Vagina (tissue), 2 donors: Measurements from ENCODE around the gene PIN1.

Experiments used
- POLR2A ChIP-seq, 2 donors: fragments of 450-650 bp; IDR thresholded peaks; one replicate each; pipeline ENCODE4 v1.6.1; 2017; ENCODE audit warnings: antibody characterized with exemption in 2 of 2, mild to moderate bottlenecking in 2 of 2, moderate library complexity in 2 of 2
- TF ChIP-seq, protein P1 (sequence below), 3 experiments: fragments of 450-650 bp in 2 of 3; fragments of 200-600 bp in 1 of 3; sonication (generic) in 1 of 3; IDR thresholded peaks; one replicate each; pipeline ENCODE4 v1.5.1; 2017 to 2019; ENCODE audit warnings: antibody characterized with exemption in 3 of 3, mild to moderate bottlenecking in 2 of 3, moderate library complexity in 2 of 3

DNA sequence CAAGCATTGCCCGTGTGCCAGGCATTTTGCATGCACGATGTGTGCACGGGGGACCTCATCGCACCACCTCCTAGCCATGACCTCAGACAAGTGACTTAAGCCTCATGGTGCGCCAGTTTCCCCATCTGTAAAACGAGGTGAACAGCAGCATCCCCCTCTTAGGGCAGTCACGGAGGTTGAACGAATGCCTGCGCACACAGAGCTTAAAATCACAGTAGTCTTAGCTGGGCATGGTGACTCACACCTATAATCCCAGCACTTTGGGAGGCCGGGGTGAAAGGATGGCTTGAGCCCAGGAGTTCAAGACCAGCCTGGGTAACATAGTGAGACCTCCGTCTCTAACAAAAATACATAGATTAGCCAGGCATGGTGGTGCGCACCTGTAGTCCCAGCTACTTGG is 48.6 kb downstream of the PIN1 start:
- TF ChIP-seq POLR2A (IDR thresholded peaks at IDR 0.05): no peak
- TF ChIP-seq, protein P1, sequence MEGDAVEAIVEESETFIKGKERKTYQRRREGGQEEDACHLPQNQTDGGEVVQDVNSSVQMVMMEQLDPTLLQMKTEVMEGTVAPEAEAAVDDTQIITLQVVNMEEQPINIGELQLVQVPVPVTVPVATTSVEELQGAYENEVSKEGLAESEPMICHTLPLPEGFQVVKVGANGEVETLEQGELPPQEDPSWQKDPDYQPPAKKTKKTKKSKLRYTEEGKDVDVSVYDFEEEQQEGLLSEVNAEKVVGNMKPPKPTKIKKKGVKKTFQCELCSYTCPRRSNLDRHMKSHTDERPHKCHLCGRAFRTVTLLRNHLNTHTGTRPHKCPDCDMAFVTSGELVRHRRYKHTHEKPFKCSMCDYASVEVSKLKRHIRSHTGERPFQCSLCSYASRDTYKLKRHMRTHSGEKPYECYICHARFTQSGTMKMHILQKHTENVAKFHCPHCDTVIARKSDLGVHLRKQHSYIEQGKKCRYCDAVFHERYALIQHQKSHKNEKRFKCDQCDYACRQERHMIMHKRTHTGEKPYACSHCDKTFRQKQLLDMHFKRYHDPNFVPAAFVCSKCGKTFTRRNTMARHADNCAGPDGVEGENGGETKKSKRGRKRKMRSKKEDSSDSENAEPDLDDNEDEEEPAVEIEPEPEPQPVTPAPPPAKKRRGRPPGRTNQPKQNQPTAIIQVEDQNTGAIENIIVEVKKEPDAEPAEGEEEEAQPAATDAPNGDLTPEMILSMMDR (IDR thresholded peaks at IDR 0.05): no peak
